Activated T-cell treated with anti-CD3 and anti-CD28 coated beads, Interleukin-2, amount 50 U/mL, for 1 hour (primary cell): ENCODE measurements around the gene RASGEF1B.

Experiments used
- DNase-seq: peaks from one replicate; pipeline ENCODE4 v3.0.0-alpha.2; 2020

RASGEF1B gene

DNA sequence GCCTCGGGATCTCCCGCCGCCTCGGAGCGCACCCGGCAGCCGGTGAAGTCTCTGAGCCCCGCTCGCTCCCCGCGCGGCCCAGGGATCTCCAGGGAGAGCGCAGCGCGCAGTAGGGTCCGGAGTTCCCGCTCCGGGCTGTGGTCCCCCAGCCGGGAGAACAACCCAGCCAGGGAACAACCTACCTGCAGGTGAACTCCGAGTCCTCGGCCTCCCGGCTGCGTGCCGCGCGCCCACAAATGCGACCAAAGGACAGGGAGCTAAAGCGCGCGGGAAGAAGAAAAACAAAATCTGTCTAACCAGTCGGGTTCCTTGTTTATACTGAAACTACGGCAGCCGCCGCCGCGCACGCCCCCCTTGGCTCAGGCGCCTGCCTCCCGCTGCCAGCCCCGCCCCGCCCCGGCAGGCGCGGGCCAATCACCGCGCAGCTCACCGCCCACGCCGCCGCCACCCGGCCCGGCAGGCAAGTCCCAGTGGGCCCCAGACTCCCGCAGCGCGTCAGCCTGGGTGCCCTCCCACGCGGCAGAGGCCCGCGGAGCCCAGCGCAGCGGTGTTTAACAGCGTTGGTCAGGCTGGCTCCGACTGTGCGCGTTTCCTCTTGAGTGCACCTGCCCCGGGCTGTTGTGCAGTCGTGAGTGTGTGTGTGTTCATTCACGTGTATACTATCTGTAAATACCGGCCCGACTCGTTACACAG lies at the start of gene RASGEF1B:
Gene RASGEF1B, minus strand, starts transcription at position 320 of the 693 bp plus-strand sequence. CDS start 12,399 bp downstream, outside the sequence.
- DNase-seq, result peak; percentile 96

DNA sequence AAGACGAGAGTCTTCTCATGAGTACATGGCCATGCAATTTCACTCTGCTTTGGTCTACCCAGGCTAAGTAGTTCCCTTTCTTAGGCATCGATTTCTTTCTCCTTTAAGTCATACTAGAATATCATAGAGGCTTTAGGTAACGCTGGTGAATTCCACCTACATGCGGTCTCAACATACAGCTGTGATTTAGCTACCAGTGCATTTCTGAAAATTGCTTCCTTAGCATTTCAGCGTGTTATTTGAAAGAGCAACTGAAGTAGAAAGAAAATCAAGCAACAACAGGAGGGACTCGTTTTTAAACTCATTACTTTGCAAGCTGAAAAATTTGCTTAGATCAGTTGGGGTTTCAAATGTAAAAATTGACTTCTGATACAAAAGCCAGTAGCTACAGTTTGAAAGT lies 48.1 kb upstream of the RASGEF1B start:
- no peak for DNase-seq

DNA sequence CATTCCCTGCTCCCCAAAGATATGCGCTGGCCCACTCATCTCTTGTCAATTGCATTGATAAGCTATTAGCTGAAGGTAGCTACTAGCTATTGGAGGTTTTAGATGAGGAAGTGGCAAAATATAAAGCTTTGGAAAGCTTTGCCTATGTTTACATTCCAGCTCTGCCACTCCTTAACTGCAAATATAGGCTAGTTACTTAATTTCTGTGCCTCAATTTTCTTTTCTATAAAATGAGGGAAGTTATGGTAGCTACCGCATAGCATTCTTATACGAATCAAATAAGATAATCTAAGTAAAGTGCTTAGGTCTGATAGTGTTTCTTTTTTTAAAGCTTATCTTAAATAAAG lies 47.7 kb upstream of the RASGEF1B start:
- no peak for DNase-seq

DNA sequence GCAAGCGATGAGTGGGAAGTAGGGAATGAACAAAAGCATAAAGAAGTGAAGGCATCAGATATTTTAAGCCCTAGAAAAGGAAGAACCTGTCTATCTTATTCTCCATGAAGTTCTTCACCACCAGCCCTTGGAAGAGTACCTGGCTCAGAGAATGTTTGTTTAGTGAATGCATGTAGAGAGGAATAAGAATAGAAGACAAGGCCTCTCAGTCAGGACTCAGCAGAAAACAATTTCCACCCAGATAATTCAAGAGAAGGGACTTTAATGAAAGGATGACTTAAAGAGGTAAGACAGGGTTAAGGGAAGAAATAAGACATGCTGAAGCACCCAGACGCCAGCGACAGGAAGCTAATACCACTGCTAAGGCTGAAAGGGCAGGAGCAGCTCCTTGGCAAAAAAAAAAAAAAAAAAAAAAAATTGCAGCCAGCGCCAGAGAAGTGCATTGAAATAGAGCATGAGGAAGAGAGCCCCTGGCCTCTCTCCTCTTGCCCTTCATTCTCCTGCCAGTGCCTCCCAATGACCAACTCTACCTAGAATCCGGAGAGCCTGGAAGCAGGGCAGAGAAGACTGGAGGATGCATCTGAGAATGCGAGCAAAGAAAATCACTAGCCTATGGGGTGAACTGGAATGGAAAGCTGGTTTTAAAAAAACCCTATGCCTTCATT lies 47.2 kb upstream of the RASGEF1B start:
- DNase-seq, result no peak

DNA sequence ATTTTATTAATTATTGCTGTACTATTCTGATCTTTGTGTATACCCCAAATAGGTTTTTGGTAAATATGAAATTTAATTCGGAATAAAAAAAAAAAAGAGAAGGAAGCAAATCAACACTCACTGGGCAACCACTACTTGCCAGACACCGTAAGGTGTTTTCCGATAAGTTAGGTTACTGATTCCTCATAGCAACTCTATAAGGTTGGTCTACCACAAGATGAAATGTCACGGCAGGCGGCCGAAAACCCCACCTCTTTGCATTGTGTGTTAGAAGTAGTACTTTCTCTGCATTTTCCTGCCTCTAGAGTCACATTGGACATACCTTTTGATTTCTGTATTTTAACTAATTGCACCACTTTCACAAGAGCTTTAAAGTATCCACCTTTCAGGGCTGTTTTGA lies 44.5 kb upstream of the RASGEF1B start:
- DNase-seq, result no peak

DNA sequence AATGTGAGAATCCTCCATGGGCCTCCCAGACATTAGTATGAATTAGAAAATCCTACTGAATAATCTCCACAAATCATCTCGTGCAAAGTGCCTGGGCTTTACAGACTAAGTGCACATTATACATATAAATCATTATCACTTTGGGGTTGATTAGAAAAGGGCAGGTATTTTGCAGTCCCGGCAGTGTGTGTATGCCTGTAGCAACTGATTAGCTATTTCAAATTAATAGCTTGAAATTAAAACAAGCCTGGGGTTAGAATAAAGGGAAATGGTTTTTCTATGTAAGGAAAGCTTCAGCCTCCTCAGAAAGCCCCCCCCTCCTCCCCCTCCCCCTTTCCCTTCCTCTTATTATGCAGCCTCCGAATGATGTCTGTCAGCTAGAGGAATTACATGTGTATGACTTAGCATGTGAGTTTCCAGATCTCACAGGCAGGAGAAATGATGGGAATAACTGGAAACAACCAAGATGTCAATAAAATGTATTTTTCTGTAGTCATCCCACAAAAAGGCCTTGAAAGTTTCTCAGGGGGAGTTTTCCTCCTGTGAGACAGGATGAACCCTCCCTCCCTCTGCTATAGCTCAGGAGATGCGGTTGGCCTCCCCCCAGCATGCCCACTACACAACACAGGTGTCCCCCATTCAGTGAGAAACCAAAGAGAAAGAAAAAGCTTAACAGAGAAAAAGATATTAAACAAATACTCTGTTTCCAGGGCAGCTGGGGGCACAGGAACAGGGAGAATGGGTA lies 41.2 kb upstream of the RASGEF1B start:
- no peak for DNase-seq

DNA sequence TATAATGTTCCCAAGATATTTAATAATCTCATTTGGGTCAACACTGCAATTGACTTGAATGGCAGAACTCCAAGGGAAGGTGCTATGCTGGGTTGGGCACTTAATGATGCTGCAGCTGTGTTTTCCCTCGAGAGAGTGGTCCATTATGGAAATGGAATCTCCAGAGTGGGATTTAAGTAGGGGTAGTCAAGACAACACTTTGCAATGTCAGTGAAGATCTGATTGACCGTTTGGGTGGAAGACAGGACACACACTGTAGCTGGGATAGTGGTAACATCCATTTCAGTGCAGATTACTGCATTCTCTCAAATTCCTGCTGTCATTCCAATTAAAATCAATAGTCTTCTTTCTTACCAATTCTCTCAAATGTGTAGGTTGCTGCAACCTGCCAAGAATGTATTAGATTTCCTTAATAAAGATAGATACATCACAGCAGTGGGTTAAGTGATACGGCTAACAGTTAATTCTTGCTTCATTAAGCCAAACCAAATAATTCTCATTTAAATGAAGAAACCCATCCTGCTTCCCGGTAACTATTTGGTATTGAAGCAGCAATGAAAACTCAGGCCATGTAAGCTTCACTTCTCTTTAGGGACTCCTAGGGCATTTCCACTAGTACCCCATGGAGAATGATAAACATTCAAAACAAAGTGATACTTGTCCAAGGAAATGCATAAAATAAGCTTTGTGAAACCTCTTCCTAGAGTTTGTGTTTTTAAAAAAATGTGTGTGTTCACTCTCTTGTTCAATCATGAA lies 40.5 kb upstream of the RASGEF1B start:
- no peak for DNase-seq

DNA sequence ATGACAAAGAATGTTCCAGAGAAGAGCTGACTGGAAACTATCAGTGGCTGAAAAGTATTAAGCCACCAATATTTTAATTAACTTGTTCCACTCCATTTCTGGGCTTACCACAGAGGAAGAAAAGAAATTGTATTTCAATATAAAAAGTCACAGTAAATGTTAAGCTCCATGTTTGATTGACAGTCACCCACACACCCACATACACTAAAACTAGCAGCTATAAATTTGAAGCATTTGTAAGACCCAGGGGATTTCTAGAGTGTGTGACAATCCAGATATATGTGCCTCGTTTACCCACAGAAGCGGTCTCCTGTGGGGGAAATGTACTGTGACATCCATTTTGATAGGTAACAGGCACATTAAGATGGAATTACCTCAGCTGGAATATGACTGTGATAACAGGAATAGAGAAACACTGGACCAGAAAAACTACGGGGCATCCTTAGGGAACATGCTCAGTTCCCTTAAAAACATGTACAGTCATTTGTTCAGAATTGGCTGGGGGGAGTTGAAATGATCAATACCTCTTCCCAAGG lies 39.0 kb upstream of the RASGEF1B start:
- no peak for DNase-seq

DNA sequence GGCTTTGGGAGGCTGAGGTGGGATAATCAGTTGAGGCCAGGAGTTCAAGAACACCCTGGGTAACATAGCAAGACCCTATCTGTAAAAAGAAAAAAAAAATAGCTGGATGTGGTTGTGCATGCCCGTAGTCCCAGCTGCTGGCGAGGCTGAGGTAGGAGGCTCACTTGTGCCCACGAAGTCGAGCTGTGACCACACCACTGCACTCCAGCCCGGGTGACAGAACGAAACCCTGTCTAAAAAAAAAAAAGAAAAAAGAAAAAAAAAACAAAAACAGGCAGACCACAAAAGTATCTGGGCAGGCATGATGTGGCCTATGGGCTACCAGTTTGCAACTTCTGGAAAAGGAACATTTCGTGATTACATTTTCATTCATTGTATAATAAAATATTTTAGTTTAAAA lies 38.1 kb upstream of the RASGEF1B start:
- DNase-seq, result no peak

DNA sequence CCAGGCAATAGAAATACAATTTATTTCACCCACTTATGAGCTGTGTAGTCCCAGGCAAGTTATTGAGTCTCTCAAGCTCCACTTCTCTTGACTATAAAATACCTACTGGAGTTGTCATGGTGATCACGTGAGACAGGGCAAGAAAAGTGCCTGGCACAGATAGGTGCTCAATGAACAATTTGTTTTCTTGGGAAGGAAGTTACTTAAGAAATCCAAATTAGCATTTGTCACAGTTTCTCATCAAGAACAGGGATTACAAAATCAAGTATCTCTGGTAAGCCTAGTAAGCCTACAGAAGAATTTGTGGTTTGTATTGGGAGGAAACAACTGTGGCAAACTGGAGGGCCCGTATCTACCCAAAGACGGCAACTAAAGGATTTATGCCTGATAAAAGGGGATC lies 37.5 kb upstream of the RASGEF1B start:
- no peak for DNase-seq

DNA sequence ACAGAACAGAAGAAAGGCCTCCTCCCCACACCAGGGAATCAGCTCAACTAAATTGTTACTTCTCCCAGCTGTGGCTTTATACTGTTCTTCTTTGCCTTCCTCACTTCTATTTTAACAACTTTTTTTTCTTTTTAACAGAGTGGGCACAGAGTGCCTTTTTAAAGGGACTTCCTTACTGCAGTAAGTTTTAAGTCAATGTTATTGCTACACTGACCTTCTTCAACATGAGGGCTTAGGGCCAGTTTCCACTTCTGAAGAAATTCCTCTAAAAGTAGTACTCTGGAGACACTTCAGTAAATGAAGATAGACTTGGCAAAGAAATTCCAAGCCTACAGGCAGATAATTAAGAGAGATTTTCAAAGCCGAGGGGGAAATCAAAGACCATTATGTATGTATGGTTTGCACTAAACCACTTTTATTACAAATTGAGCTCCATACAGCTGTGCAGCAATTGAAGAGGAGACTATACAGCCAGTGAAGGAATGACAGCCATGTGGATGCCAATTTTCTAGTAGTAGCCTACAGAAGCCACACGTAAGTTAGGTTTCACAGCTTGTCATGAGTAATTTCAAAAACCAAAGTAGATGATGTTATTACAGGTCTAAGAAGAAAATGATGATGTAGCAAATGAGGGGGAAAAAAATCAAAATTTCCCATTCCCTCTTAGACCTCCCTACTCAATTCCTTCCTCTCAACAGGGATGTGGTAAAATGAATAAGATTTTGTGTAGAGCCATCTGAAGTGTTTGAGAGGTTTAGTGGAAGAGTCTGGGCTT lies 36.9 kb upstream of the RASGEF1B start:
- DNase-seq, result no peak

DNA sequence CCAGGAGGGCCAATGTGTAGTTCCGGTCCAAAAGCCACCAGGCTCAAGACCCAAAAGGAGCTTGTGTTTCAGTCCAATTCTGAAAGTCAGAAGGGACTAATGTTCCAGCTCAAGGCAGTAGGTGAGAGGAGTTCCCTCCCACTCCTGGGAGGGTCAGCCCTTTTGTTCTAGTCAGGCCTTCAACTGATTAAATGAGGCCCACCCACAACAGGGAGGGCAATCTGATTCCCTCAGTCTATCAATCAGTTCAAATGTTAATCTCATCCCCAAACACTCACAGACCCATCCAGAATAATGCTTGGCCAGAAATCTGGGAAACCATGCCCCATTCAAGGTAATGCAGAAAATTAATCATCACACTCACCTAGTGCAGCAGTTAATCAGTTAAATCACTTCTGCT lies 35.8 kb upstream of the RASGEF1B start:
- no peak for DNase-seq

DNA sequence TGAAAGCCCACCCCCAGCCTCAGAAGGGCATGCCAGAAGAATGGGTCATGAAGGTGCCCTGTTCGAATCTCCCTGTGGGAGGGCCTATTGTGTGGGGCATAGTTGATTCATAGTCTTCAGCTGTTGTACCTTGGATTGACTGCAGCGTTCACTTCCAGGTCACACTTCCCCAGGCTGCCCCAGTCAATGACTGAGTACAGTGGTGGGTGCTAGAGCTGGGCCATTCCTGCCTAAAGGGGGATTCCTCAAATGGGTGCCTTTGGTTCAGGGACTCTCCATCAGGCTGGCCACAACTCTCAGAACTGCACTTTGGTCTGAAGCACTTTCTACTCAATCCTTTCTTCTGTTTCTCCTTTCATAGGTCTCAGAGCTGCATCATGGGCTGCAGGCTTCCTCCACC lies 35.0 kb upstream of the RASGEF1B start:
- no peak for DNase-seq

DNA sequence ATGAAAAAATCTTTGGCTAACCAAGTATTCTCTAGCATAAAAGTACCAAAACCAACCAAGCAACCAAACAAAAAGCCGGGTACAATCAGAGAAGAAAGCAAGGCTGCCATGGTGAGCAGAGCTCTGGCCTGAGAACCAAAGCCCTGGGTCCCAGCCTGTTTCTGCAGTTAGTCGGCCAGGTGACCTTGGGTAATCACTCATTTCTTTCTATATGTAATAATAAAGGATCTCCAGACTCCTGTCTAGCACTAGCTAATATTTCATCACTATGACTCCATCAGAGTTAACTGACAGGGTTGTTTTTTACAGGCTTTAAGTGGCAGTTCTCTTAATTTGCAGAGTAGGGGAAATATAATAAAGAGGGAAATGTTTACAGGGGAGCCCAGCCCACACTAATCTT lies 34.0 kb upstream of the RASGEF1B start:
- no peak for DNase-seq

DNA sequence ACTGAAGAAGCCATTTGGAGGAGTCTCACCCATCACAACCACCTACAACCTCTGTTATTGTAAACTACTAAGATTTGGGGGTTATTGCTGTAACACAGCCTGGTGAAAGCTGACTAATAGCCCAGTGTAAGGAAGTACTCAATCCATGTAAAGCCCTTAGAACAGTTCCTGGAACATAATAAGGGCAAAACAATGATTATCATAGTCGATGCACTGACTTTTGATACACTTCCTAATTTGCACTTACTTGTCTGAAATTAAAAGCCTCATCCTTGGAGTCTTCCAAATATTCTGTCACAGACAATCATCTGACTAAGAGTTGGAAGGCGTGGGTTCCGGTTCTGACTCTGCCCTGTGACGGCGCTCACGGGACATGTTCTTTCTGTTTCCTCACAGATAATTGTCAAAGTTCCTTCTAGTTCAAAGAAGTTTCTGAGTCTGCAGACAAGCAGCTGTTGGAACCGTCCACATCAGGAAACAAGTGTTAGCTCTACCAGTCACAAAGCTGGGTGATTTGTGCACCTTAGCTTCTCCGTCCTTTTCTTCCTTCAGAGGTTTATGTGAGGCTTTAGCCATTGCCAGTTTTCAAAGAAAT lies 33.4 kb upstream of the RASGEF1B start:
- peak; percentile 64 for DNase-seq

DNA sequence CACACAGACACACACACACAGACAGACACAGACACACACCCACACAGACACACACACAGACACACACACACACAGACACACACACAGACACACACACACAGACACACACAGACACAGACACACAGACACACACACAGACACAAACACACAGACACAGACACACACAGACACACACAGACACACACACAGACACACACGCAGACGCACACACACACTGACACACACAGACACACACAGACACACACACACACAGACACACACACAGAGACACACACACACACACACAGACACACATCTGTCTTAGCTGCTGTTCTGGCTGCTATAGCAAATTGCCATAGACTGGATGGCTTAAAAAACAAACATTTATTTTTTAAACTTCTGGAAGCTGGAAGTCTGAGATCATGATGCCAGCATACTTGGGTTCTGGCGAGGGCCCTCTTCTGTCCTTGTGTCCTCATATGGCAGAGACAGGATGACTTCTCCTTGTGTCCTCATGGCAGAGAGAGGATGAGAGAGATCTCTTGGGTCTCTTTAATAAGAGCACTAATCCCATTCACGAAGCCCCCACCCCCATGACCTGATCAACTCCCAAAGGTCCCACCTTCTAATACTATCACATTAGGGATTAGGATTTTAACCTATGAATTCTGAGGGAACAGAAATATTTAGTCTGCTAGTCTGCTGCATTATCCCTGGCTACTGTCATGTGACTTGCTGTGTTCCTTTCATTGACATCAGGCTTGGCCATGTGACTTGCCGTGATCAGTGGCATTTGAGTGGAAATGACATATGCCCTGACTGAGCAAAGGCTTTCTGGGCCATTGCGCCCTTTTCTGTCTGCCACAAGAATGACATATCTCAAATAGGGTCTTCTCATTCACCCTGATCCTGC lies 32.7 kb upstream of the RASGEF1B start:
- DNase-seq, result peak; percentile 28

DNA sequence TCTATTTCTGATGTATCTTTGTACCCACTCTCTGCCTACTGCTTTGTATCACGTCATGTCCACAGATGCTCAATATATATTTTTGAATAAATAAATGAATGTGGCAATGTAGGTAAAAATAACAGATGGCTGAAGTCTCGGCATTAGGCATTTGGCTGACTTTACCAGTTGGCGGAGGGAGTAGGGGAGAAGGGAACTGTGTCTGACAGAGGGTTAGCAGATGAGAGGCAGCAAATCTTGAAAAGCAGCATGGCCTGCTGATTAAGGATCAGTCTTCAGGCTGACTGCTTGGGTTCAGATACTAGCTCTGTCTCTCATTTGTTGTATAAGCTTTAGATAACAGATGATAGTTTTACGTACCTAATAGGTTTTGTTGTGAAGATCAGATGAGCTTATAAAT lies 31.9 kb upstream of the RASGEF1B start:
- no peak for DNase-seq

DNA sequence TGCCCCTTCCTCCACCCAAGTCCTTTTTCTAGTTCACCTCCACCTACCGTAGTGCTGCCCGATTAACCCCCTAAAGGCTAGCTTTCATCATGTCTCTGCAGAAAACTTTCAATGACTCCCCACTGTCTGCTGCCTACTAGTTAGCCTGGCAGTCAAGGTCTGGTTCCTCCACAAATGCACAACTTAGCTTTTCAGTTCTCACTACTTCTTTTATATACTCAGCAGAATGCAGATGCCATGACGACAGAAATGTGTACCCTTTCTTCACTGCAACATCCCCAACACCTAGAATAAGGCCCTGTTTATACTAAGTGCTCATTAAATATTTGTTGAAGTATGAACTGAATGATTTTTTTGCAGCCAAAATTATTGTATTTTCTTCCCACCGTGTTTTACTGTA lies 30.9 kb upstream of the RASGEF1B start:
- no peak for DNase-seq

DNA sequence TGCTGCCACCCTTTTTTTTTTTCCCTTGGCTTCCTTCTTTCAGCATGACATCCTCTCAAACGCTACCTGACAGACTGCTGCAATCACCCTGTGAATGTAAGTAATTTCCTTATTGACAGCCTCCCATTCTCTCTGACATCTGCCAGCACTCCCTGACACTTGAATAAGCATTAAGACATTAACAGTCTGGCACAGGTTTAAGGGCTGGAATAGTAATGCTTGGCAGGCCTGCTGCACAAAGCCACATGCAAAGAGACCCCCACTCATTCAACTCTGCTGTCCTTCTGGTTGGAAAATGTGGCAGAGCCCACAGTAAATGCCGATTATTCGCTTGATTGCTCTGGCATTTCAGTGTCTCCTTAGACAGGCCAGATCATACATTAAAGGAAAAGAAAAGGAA lies 28.1 kb upstream of the RASGEF1B start:
- DNase-seq, result no peak

DNA sequence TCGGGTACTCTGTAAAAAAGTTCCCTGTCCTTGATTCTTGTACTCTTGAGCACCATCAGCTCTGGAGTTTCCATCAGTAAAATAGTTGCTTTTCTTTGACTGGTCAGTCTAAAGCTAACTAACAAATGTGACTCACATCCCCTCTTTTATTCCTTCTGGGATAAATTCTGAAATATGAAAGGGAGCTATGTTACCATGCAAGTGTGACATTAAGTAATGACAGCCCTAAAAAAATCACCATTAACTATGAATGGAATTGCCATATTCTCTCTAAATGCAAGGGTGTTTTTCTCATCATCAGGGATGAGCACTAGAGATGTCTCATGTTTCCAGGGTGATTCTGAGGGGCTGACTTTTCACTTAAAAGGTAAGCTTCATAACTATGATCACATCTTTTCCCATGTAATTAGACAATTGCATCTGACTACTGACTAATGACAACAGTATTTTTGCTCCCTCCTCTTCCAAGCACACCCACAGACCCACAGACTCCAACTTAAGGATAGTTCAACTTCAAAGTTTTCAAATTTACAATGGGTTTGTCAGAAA lies 26.9 kb upstream of the RASGEF1B start:
- DNase-seq, result no peak

DNA sequence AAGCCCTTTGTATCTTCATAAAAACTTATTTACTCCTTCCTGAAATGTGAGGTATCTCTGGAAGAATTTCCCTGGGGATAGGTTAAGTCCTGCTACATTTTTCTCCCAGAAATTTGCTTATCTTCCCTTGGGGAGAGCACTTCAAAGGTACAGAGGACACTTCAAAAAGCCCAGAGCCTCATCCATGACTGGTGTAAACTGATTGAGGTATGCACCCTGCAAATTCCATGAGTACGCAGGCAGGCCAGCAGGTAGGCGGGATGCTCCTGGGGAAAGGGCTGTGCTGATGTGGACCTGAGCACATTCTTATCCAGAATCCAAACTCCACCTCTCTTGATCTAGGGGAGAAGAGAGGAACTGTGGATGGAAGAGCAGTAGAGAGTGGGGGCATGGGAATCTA lies 26.3 kb upstream of the RASGEF1B start:
- no peak for DNase-seq
